HL-60/S4 (cell line): ENCODE data around the gene VCL.
"Not testable (repeated sequence)": the region's sequence is repeated elsewhere in the genome, so short reads cannot be mapped to it uniquely, and the experiment has no call there.

Experiments
- in situ Hi-C: fragments of 300-500 bp; cut with MboI; formaldehyde crosslinking; loops from 2 replicates; pipeline ENCODE4 v1.14.3; 2022; ENCODE audit warnings: low sequenced_read_pairs

The VCL gene

GRCh38 chr10:73971636-73972354 lies 26.1 kb upstream of the VCL start:
- in situ Hi-C loops: no loop called here

- in situ Hi-C loops: no loop called here
Observed at GRCh38 chr10:73973427-73973826, 24.5 kb upstream of the VCL start.

- in situ Hi-C loops: no loop called here
Observed at GRCh38 chr10:73974309-73974946, 23.5 kb upstream of the VCL start.

- in situ Hi-C loops: no loop called here
Observed at GRCh38 chr10:73975388-73975787, 22.5 kb upstream of the VCL start.

GRCh38 chr10:73979141-73979808 lies 18.6 kb upstream of the VCL start:
- in situ Hi-C loops: no loop called here

GRCh38 chr10:73979809-73980433 lies 18.0 kb upstream of the VCL start:
- in situ Hi-C loops: no loop called here

GRCh38 chr10:73981812-73982211 lies 16.1 kb upstream of the VCL start:
- in situ Hi-C loops: no loop called here

- in situ Hi-C loops: no loop called here
Observed at GRCh38 chr10:73983096-73984047, 14.5 kb upstream of the VCL start.

- in situ Hi-C loops: no loop called here
Observed at GRCh38 chr10:73989594-73990150, 8.2 kb upstream of the VCL start.

GRCh38 chr10:73991203-73991883 lies 6.6 kb upstream of the VCL start:
- in situ Hi-C loops: no loop called here

- in situ Hi-C loops: no loop called here
Observed at GRCh38 chr10:73991884-73992245, 6.1 kb upstream of the VCL start.

- in situ Hi-C loops: no loop called here
Observed at GRCh38 chr10:73992899-73993788, 4.8 kb upstream of the VCL start.

- in situ Hi-C loops: no loop called here
Observed at GRCh38 chr10:73995035-73995358, 2.9 kb upstream of the VCL start.

- in situ Hi-C loops: no loop called here
Observed at GRCh38 chr10:73997461-73997786, 492 bp upstream of the VCL start.

- in situ Hi-C loops: no loop called here
Observed at GRCh38 chr10:73998623-73998928, 660 bp downstream of the VCL start.

- in situ Hi-C loops: no loop called here
Observed at GRCh38 chr10:73998929-73999691, 1.2 kb downstream of the VCL start.

- in situ Hi-C loops: no loop called here
Observed at GRCh38 chr10:73999703-74000102, 1.8 kb downstream of the VCL start.

- in situ Hi-C loops: not testable (repeated sequence)
Observed at GRCh38 chr10:74000244-74000643, 2.3 kb downstream of the VCL start.
